IPS DF 4.7 (cell line): ENCODE data around the gene TNFSF11.

ENCODE experiments used
- DNase-seq: peaks from one replicate; pipeline ENCODE4 v3.0.0-alpha.2; 2013; ENCODE audit warnings: low spot score; ENCODE audit errors: extremely low read depth

Gene TNFSF11

GRCh38 chr13:42653679-42654078 lies 79.7 kb downstream of the TNFSF11 start:
- DNase-seq, result no peak

DNA sequence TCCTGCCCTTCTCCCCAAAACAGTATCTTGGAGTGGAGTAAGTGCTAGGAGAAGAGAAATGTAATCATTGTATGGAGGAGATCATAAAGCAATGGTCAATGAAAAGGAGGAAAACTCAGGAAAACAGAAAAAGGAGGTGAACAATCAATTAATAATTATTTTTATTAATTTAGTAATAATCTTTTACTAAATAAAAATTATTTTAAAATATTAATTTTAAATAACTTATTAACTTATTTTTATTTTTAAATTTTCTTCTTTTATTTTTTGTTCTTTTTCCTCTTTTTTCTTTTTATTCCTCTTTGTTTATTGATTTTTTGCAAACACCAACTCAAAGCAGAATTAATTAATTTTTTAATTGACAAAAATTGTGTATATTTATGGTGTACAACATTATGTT lies 80.3 kb downstream of the TNFSF11 start:
- DNase-seq, result no peak

DNA sequence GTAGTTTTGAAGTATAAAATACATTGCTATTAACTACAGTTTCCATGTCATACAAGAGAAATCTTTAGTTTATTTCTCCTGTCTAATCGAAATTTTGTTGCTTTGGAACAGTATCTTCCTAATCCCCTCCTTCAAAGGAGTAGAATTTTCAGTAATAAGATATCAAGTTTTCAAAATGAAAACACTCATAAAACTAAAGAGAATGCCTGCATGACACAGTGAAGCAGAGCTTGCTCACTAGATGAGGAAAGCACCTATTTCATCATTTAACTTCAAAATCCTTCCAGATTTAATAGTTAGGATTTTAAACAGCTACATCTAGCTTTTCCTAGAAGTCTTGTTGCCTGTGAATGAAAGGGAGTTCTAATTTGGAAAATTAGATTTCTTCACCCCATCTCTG lies 80.8 kb downstream of the TNFSF11 start:
- no peak for DNase-seq

DNA sequence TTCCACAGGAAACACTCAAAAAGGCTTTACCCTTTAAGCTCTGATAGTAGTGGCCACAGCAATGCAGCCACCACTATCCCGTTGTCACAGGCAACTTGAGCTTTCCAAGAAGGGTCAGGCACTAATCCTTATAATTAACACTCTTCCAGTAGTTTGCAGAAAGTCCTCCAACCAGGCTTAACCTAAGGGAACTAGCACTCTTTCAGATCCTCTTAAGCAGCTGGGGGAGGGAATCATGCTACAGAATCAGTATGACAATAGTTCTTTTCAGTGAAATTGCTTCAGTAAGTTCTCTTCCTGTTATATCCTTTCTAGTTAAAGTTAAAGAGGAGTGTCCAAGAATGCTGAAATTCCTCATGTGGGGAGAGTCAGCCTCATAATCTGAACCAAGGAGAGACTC lies 82.2 kb downstream of the TNFSF11 start:
- DNase-seq, result no peak

- DNase-seq, result no peak
These were observed 83.0 kb downstream of the TNFSF11 start for GRCh38 chr13:42656958-42657357.
